ENCODE results near the gene ARHGAP21.

DNA sequence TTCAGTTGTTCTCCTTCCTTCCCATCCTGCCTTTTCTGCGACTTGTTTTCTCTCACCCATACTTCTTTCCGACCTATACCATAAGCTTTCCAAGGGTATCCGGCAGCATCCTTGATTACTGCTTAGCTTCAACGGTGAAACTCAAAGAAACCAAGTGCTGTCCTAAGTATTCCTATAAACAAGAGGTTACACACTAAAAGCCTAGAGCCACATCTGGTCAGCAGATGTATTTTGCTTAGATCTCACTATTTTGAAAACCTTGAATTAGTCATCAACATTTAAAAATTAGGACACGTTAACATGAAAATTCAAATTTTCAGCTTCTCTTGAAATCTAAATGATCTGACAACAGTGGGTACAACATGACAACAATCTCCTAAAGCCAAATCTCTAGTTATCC, 20.0 kb downstream of the ARHGAP21 start:
- TF ChIP-seq EZH2 (IDR thresholded peaks at IDR 0.05; ENCODE audit: insufficient read depth, poor library complexity, severe bottlenecking) (no peak), EZH2phosphoT487 (IDR thresholded peaks at IDR 0.05; ENCODE audit: insufficient read depth, low read depth) (no peak)

Measured in GM23248 (cell line).